Activated B cell treated with CpG ODN at 0.5 μM for 24 hours (primary cell): ENCODE data around the gene LDAH. TPM values are rescaled to one million over a fixed set of nuclear protein-coding genes. Genes with fewer than 3 reads are reported as not detected.

Experiments used
- ATAC-seq: fragments of 200-7000 bp; cut with Tn5 transposase; one replicate; pipeline ENCODE4 v1.10.0; 2021; ENCODE audit warnings: low read depth, mild to moderate bottlenecking, moderate library complexity
- CTCF ChIA-PET: fragments of 350-600 bp; sonication (Branson Sonifier 250); formaldehyde crosslinking; loops from one replicate; lab custom pipeline; 2021; ENCODE audit warnings: antibody characterized with exemption; lab: Charles Lee
- POLR2A ChIA-PET: fragments of 350-600 bp; sonication (Branson Sonifier 250); formaldehyde crosslinking; loops from one replicate; lab custom pipeline; 2021; ENCODE audit warnings: antibody characterized with exemption; lab: Charles Lee
- DNase-seq: peaks from one replicate; pipeline ENCODE4 v3.0.0; 2022
- H3K27ac Mint-ChIP-seq: one replicate; pipeline ENCODE4 v1.8.0; 2020; ENCODE audit warnings: mixed read lengths
- H3K27me3 Mint-ChIP-seq: one replicate; pipeline ENCODE4 v1.8.0; 2021; ENCODE audit warnings: mixed read lengths
- H3K36me3 Mint-ChIP-seq: one replicate; pipeline ENCODE4 v1.8.0; 2021; ENCODE audit warnings: low read depth, mixed read lengths
- H3K4me1 Mint-ChIP-seq: one replicate; pipeline ENCODE4 v1.8.0; 2021; ENCODE audit warnings: mixed read lengths
- H3K4me3 Mint-ChIP-seq: one replicate; pipeline ENCODE4 v1.8.0; 2020; ENCODE audit warnings: mild to moderate bottlenecking, mixed read lengths
- H3K9me3 Mint-ChIP-seq: one replicate; pipeline ENCODE4 v1.8.0; 2020; ENCODE audit warnings: mixed read lengths
- CTCF ChIP-seq: fragments of 200-600 bp; IDR thresholded peaks from one replicate; pipeline ENCODE4 v1.8.0; 2022; ENCODE audit warnings: antibody characterized with exemption, mild to moderate bottlenecking
- intact Hi-C: fragments of 100-400 bp; cut with micrococcal nuclease; formaldehyde crosslinking; loops from one replicate; pipeline ENCODE4 v1.15.1; 2024
- total RNA-seq: library from RNA; stranded (reverse); gene quantifications from 2 replicates; pipeline ENCODE4 v1.2.3, GENCODE V29; 2022

LDAH gene
- total RNA-seq, 1 donor from 2014 or later: 31.2 TPM

- Mint-ChIP-seq H3K4me3 (no peak overlapping the region), H3K9me3 (no peaks in the 10 kb centered on the region), H3K36me3 (peaks cover 51% of the 10 kb centered on the region), H3K27me3 (no peaks in the 10 kb centered on the region), H3K27ac (no peak overlapping the region), H3K4me1 (peaks cover 15% of the 10 kb centered on the region)
- no peak for TF ChIP-seq CTCF
- DNase-seq: no peak
- intact Hi-C loops: no loop called here
- POLR2A ChIA-PET: no interaction called here
- no peak for ATAC-seq
- CTCF ChIA-PET: no interaction called here
Observed at GRCh38 chr2:20691076-20691734, 131.7 kb downstream of the LDAH start.

GRCh38 chr2:20689428-20690264 is 133.3 kb downstream of the LDAH start:
- no peak for ATAC-seq
- CTCF ChIA-PET: interaction anchor here (0.8 kb wide), 1 partner anchor 274 kb away, joined by 3 read pairs; no protein-coding TSS in a partner anchor
- Mint-ChIP-seq H3K27me3 (no peaks in the 10 kb centered on the region), H3K4me1 (peaks cover 4% of the 10 kb centered on the region), H3K36me3 (peaks cover 64% of the 10 kb centered on the region), H3K27ac (no peak overlapping the region), H3K4me3 (no peak overlapping the region), H3K9me3 (no peaks in the 10 kb centered on the region)
- no peak for TF ChIP-seq CTCF
- intact Hi-C loops: no loop called here
- no peak for DNase-seq
- POLR2A ChIA-PET: interaction anchor here (1.0 kb wide), 1 partner anchor 14 kb away, joined by 3 read pairs; no protein-coding TSS in a partner anchor

- no peak overlapping the region for H3K4me3 Mint-ChIP-seq
- CTCF ChIA-PET: interaction anchor here (0.7 kb wide), 1 partner anchor 26 kb away, joined by 3 read pairs; no protein-coding TSS in a partner anchor
- no peaks in the 10 kb centered on the region for H3K9me3 Mint-ChIP-seq
- peaks cover 1% of the 10 kb centered on the region for H3K4me1 Mint-ChIP-seq
- intact Hi-C loops: no loop called here
- DNase-seq: no peak
- TF ChIP-seq CTCF: no peak
- no peak overlapping the region for H3K27ac Mint-ChIP-seq
- H3K27me3 Mint-ChIP-seq: no peaks in the 10 kb centered on the region
- POLR2A ChIA-PET: no interaction called here
- no peak for ATAC-seq
- H3K36me3 Mint-ChIP-seq: peaks cover 76% of the 10 kb centered on the region
Observed at GRCh38 chr2:20687260-20687832, 135.6 kb downstream of the LDAH start.

- ATAC-seq: no peak
- Mint-ChIP-seq H3K36me3 (peaks cover 80% of the 10 kb centered on the region), H3K27me3 (no peaks in the 10 kb centered on the region), H3K9me3 (no peaks in the 10 kb centered on the region), H3K4me1 (peaks cover 3% of the 10 kb centered on the region), H3K27ac (no peak overlapping the region), H3K4me3 (no peak overlapping the region)
- intact Hi-C loops: no loop called here
- no peak for TF ChIP-seq CTCF
- DNase-seq: no peak
- CTCF ChIA-PET: interaction anchor here (1.2 kb wide), 1 partner anchor 8 kb away, joined by 3 read pairs; no protein-coding TSS in a partner anchor
- POLR2A ChIA-PET: interaction anchor here (1.3 kb wide), 1 partner anchor 18 kb away, joined by 3 read pairs; the partner anchor contains the start of gene GDF7
Observed at GRCh38 chr2:20684581-20685063, 138.3 kb downstream of the LDAH start.
